Fibroblast of lung (primary cell): ENCODE results near the gene TMC1. TPM values are rescaled to one million over a fixed set of nuclear protein-coding genes. Genes with fewer than 3 reads are reported as not detected.

Experiments
- DNase-seq, 2 donors: peaks; one replicate each; pipeline versions ENCODE4 v3.0.0 to v3.0.0-alpha.2; 2010; ENCODE audit warnings: low read depth in 2 of 2
- H2AFZ ChIP-seq: 2 replicates; pipeline ENCODE4 v1.5.1; 2012; ENCODE audit warnings: low read length, control low read depth, inconsistent platforms
- H3K27ac ChIP-seq: 2 replicates; pipeline ENCODE4 v1.5.1; 2011; ENCODE audit warnings: low read length, control low read depth; ENCODE audit not compliant: insufficient read depth
- H3K27me3 ChIP-seq: 2 replicates; pipeline ENCODE4 v1.5.1; 2011; ENCODE audit warnings: mild to moderate bottlenecking, low read length; ENCODE audit not compliant: control insufficient read depth, insufficient read depth
- H3K36me3 ChIP-seq: 2 replicates; pipeline ENCODE4 v1.5.1; 2011; ENCODE audit warnings: low read length; ENCODE audit not compliant: control insufficient read depth, insufficient read depth
- H3K4me1 ChIP-seq: 2 replicates; pipeline ENCODE4 v1.5.1; 2011; ENCODE audit warnings: low read length; ENCODE audit not compliant: control insufficient read depth, insufficient read depth; ENCODE audit errors: extremely low read depth
- H3K4me2 ChIP-seq: 2 replicates; pipeline ENCODE4 v1.5.1; 2011; ENCODE audit warnings: low read length, control low read depth; ENCODE audit not compliant: insufficient read depth; ENCODE audit errors: extremely low read depth
- H3K4me3 ChIP-seq, 4 experiments: fragments of 200-600 bp in 1 of 4; sonication (generic) in 1 of 4; replicated peaks in 1 of 4; 2 replicates each; pipeline ENCODE4 v1.5.1; 2011 to 2016; ENCODE audit warnings: low read length in 4 of 4, low read depth in 3 of 4, mild to moderate bottlenecking in 3 of 4, control low read depth in 2 of 4, inconsistent platforms in 1 of 4, mixed read lengths in 1 of 4; ENCODE audit not compliant: insufficient read depth in 1 of 4; ENCODE audit errors: control extremely low read depth in 1 of 4
- H3K79me2 ChIP-seq: 2 replicates; pipeline ENCODE4 v1.5.1; 2012; ENCODE audit warnings: mild to moderate bottlenecking, low read length, inconsistent platforms; ENCODE audit not compliant: control insufficient read depth, insufficient read depth
- H3K9ac ChIP-seq: 2 replicates; pipeline ENCODE4 v1.5.1; 2011; ENCODE audit warnings: mild to moderate bottlenecking, low read length, control low read depth; ENCODE audit not compliant: insufficient read depth
- H3K9me3 ChIP-seq: 2 replicates; pipeline ENCODE4 v1.5.1; 2012; ENCODE audit warnings: low read depth, low read length; ENCODE audit not compliant: control insufficient read depth, insufficient read depth
- H4K20me1 ChIP-seq: 2 replicates; pipeline ENCODE4 v1.5.1; 2011; ENCODE audit warnings: low read length; ENCODE audit not compliant: control insufficient read depth, insufficient read depth; ENCODE audit errors: extremely low read depth
- EZH2 ChIP-seq: IDR thresholded peaks from 2 replicates; pipeline ENCODE4 v1.5.1; 2012; ENCODE audit warnings: low read length, control low read depth, mild to moderate bottlenecking; ENCODE audit errors: missing control alignments
- polyA plus RNA-seq, 2 donors: library from polyadenylated mRNA; depleted of rRNA in 1 of 2; stranded (reverse) in 1 of 2; unstranded in 1 of 2; fragments of >200 nt; gene quantifications; 2 replicates each; pipeline ENCODE4 v1.2.1, GENCODE V29; 2011 to 2012; ENCODE audit warnings: missing spikeins in 1 of 2
- total RNA-seq: library from RNA; depleted of rRNA; stranded (reverse); fragments of >200 nt; gene quantifications from 2 replicates; pipeline ENCODE4 v1.2.1, GENCODE V29; 2014
- TF ChIP-seq, protein P1 (sequence below), 2 donors: IDR thresholded peaks in 1 of 2; conservative IDR thresholded peaks in 1 of 2; 1 replicate in 1 of 2; 2 replicates in 1 of 2; pipeline ENCODE4 v1.5.1; 2011 to 2012; ENCODE audit warnings: low read length in 2 of 2, control low read depth in 1 of 2, inconsistent platforms in 1 of 2, low read depth in 1 of 2, mild to moderate bottlenecking in 1 of 2

The TMC1 gene
- total and polyA plus RNA-seq, 2 donors (not counting 1 experiment from before 2014, with no cell fraction given), result 0.27 to 0.33 TPM

DNA sequence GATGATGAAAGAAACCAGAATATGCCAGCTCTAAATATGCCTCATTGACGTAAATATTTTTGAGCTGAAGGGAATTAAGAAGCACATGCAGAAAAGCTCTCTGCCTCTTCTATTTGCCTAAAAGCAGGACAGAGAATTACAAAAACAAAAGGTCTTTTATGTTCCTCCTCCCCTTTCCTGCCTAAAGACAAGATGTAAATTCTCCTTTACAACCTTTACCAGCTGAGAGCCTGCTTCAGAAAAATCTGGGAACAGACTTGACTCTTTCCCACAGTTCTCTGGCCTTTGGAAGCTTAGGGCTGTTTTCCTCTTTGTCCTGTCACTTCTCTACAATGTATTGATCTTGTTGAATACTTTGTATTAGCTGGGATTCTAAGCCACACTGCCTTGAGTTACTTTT lies 199.7 kb downstream of the TMC1 start:
- TF ChIP-seq EZH2, result no peak
- TF ChIP-seq, protein P1, sequence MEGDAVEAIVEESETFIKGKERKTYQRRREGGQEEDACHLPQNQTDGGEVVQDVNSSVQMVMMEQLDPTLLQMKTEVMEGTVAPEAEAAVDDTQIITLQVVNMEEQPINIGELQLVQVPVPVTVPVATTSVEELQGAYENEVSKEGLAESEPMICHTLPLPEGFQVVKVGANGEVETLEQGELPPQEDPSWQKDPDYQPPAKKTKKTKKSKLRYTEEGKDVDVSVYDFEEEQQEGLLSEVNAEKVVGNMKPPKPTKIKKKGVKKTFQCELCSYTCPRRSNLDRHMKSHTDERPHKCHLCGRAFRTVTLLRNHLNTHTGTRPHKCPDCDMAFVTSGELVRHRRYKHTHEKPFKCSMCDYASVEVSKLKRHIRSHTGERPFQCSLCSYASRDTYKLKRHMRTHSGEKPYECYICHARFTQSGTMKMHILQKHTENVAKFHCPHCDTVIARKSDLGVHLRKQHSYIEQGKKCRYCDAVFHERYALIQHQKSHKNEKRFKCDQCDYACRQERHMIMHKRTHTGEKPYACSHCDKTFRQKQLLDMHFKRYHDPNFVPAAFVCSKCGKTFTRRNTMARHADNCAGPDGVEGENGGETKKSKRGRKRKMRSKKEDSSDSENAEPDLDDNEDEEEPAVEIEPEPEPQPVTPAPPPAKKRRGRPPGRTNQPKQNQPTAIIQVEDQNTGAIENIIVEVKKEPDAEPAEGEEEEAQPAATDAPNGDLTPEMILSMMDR (conservative IDR thresholded peaks at IDR 0.05 in 1 of 2, IDR thresholded peaks at IDR 0.05 in 1 of 2; ENCODE audit: low read depth in 1 of 2, low read length in 2 of 2), result no peak
- Histone ChIP-seq H2AFZ (no peak overlapping the region), H3K27me3 (no peaks in the 10 kb centered on the region), H3K4me2 (no peak overlapping the region), H3K9ac (no peak overlapping the region), H3K36me3 (no peaks in the 10 kb centered on the region), H3K4me3 (no peak overlapping the region), H3K79me2 (no peaks in the 10 kb centered on the region), H4K20me1 (no peaks in the 10 kb centered on the region), H3K27ac (no peak overlapping the region), H3K4me1 (no peaks in the 10 kb centered on the region), H3K9me3 (no peaks in the 10 kb centered on the region)
- DNase-seq, result no peak

DNA sequence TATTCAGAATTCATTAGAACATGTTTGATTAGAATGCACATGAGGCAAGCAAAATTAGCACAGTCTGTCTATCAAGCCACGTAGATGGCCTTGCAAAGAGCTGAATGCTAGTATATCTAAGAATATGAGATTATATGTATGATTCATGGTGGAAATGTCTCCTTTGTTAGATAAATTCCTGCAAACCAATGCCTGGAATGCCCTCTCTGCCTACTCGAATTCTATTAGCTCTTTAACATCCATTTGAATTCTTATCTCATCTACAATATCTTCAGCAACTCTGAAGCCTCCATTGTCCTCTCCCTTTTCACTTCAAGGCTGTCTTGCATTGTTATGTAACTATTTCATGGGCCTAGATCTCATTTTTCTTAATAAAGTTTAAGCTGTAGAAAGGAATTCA lies 205.5 kb downstream of the TMC1 start:
- Histone ChIP-seq H3K9ac (no peak overlapping the region), H3K27me3 (no peaks in the 10 kb centered on the region), H3K79me2 (no peaks in the 10 kb centered on the region), H3K9me3 (no peaks in the 10 kb centered on the region), H3K4me3 (no peak overlapping the region), H3K4me1 (no peaks in the 10 kb centered on the region), H2AFZ (no peak overlapping the region), H3K27ac (no peak overlapping the region), H3K36me3 (no peaks in the 10 kb centered on the region), H4K20me1 (no peaks in the 10 kb centered on the region), H3K4me2 (no peak overlapping the region)
- TF ChIP-seq EZH2, result no peak
- TF ChIP-seq, protein P1 (conservative IDR thresholded peaks at IDR 0.05 in 1 of 2, IDR thresholded peaks at IDR 0.05 in 1 of 2; ENCODE audit: low read depth in 1 of 2, low read length in 2 of 2), result no peak
- peak in 1 of 2 donors; percentile 73 for DNase-seq

DNA sequence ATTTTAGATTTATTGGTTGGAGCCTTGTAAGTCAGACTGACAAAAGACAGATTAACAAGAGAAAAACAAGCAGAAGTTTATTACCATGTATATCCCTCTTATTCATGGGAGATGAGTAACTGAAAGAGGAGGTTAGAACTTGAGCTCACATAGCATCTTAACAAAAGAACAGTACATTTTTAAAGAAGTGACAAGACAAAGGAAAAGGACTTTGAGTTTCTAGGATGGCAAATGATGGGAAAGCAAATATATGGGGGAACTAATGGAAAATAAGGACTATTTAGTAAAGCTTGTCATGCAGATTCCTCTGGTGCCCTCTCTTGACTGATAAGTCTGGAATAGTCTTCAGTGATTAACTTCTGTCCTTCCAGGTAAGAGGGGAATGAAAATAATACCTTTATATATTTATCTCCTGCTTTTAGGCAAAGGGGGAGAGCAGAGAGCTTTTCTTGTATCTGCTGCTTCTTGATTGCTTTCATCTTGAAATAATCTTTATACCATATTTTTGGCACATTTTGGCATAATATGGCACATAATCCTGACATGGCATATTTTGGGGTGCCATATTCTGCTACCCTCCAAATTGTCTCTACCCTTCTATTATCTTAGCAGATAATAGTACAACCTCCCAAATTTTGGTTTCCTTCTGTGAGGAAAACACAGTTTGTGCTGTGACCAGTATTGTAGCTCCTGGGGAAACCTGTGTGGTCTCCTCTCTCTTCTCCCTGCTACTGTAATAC lies 206.8 kb downstream of the TMC1 start:
- Histone ChIP-seq H4K20me1 (no peaks in the 10 kb centered on the region), H3K4me2 (no peak overlapping the region), H3K9ac (no peak overlapping the region), H3K4me1 (no peaks in the 10 kb centered on the region), H3K9me3 (no peaks in the 10 kb centered on the region), H3K36me3 (no peaks in the 10 kb centered on the region), H3K27ac (no peak overlapping the region), H3K27me3 (no peaks in the 10 kb centered on the region), H2AFZ (no peak overlapping the region), H3K79me2 (no peaks in the 10 kb centered on the region), H3K4me3 (no peak overlapping the region)
- TF ChIP-seq EZH2, result no peak
- TF ChIP-seq, protein P1 (conservative IDR thresholded peaks at IDR 0.05 in 1 of 2, IDR thresholded peaks at IDR 0.05 in 1 of 2; ENCODE audit: low read depth in 1 of 2, low read length in 2 of 2), result no peak
- DNase-seq, result no peak
